A673 (cell line): ENCODE data around the gene UFC1. TPM values are rescaled to one million over a fixed set of nuclear protein-coding genes. Genes with fewer than 3 reads are reported as not detected.

Experiments
- BruUV-seq: library from RNA; stranded (reverse); fragments of 400-500 nt; replicated peaks from 2 replicates; lab custom pipeline; 2021; lab: Mats Ljungman, UMichigan
- CTCF ChIA-PET: fragments of 300-600 bp; sonication (Branson Sonifier 250); formaldehyde crosslinking; loops from one replicate; lab custom pipeline; 2022; ENCODE audit warnings: antibody characterized with exemption; lab: Charles Lee
- POLR2A ChIA-PET: fragments of 300-600 bp; sonication (Branson Sonifier 250); formaldehyde crosslinking; loops from one replicate; lab custom pipeline; 2022; ENCODE audit warnings: antibody characterized with exemption; ENCODE audit not compliant: low non-redundant PET; lab: Charles Lee
- DNase-seq: peaks from one replicate; pipeline ENCODE4 v3.0.0-alpha.2; 2015; ENCODE audit warnings: low spot score
- H3K27ac ChIP-seq: fragments of 200-600 bp; sonication (generic); 2 replicates; pipeline ENCODE4 v1.5.1; 2016; ENCODE audit warnings: mixed run types, low read depth, mild to moderate bottlenecking, mixed read lengths, antibody characterized with exemption, low read length; ENCODE audit not compliant: poor library complexity, severe bottlenecking
- H3K27me3 ChIP-seq: fragments of 200-600 bp; sonication (generic); replicated peaks from 2 replicates; pipeline ENCODE4 v1.6.1; 2017; ENCODE audit warnings: mixed run types, low read depth, mild to moderate bottlenecking, mixed read lengths, antibody characterized with exemption, low read length; ENCODE audit not compliant: insufficient read depth, poor library complexity
- H3K36me3 ChIP-seq: fragments of 200-600 bp; sonication (generic); 2 replicates; pipeline ENCODE4 v1.6.1; 2016; ENCODE audit warnings: mixed run types, mild to moderate bottlenecking, mixed read lengths, antibody characterized with exemption, low read length; ENCODE audit not compliant: insufficient read depth, poor library complexity, severe bottlenecking
- H3K4me1 ChIP-seq: fragments of 200-600 bp; sonication (generic); 2 replicates; pipeline ENCODE4 v1.6.1; 2017; ENCODE audit warnings: mixed run types, mild to moderate bottlenecking, mixed read lengths, antibody characterized with exemption, low read length; ENCODE audit not compliant: insufficient read depth, poor library complexity, severe bottlenecking
- H3K4me3 ChIP-seq: fragments of 200-600 bp; sonication (generic); 2 replicates; pipeline ENCODE4 v1.5.1; 2016; ENCODE audit warnings: low read depth, mixed run types, mild to moderate bottlenecking, mixed read lengths, low read length; ENCODE audit not compliant: poor library complexity, severe bottlenecking
- H3K9me3 ChIP-seq: fragments of 200-600 bp; sonication (generic); 2 replicates; pipeline ENCODE4 v1.6.1; 2016; ENCODE audit warnings: mixed run types, low read depth, mild to moderate bottlenecking, mixed read lengths, antibody characterized with exemption, low read length; ENCODE audit not compliant: poor library complexity, severe bottlenecking
- CTCF ChIP-seq: fragments of 300-800, 200-600 bp; sonication (generic); conservative IDR thresholded peaks from 2 replicates; pipeline ENCODE4 v1.5.1; 2017; ENCODE audit warnings: low read depth, mild to moderate bottlenecking, antibody characterized with exemption, low read length, moderate library complexity, mixed read lengths
- EZH2 ChIP-seq: fragments of 200-600 bp; sonication (generic); IDR thresholded peaks from 2 replicates; pipeline ENCODE4 v1.6.1; 2017; ENCODE audit warnings: borderline replicate concordance, low read depth, mild to moderate bottlenecking, mixed read lengths, antibody characterized with exemption, low read length; ENCODE audit not compliant: poor library complexity, severe bottlenecking
- intact Hi-C: fragments of 100-400 bp; cut with micrococcal nuclease; formaldehyde crosslinking; loops from one replicate; pipeline ENCODE4 v1.10.0; 2022; ENCODE audit not compliant: unreplicated experiment
- total RNA-seq: library from RNA; stranded (reverse); gene quantifications from 2 replicates; pipeline ENCODE4 v1.2.3, GENCODE V29; 2021

The UFC1 gene
- total RNA-seq, 1 experiment from 2014 or later, result 82.7 TPM

- ChIA-PET POLR2A (interaction anchor here (0.6 kb wide), 1 partner anchor 1042 kb away, joined by 9 read pairs; no protein-coding TSS in a partner anchor), CTCF (interaction anchor here (0.6 kb wide), 1 partner anchor 37 kb away, joined by 5 read pairs; no protein-coding TSS in a partner anchor)
- Histone ChIP-seq H3K9me3 (no peaks in the 10 kb centered on the region), H3K27me3 (no peaks in the 10 kb centered on the region), H3K36me3 (peaks cover 27% of the 10 kb centered on the region), H3K27ac (no peak overlapping the region), H3K4me3 (no peak overlapping the region), H3K4me1 (peaks cover 18% of the 10 kb centered on the region)
- BruUV-seq, result no TSS peak
- intact Hi-C loops, result no loop called here
- TF ChIP-seq CTCF (no peak), EZH2 (no peak)
- DNase-seq, result no peak
Measured at GRCh38 chr1:161188381-161188780, 34.6 kb downstream of the UFC1 start.

DNA sequence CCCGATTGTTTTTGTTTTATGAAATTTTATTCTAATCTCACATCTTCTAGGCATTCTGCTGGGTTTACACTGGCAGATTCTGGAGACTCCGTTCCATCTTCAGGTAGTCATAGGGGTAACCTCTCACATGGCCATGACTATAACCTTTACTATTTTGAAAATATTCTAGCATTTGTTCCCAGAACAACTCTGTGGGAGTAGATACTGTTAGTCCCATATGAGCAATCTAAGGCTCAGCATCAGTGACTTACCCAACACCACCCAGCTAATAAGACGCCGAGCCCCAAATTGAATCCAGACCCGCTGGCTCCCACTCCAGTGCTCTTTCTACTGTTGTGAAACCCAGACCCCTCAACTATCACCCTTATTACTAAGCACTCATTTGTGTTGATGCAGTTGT is 35.3 kb downstream of the UFC1 start:
- TF ChIP-seq EZH2 (no peak), CTCF (no peak)
- Histone ChIP-seq H3K27ac (no peak overlapping the region), H3K27me3 (no peaks in the 10 kb centered on the region), H3K4me3 (no peak overlapping the region), H3K36me3 (peaks cover 33% of the 10 kb centered on the region), H3K4me1 (peaks cover 18% of the 10 kb centered on the region), H3K9me3 (no peaks in the 10 kb centered on the region)
- DNase-seq, result no peak
- ChIA-PET CTCF (interaction anchor here (1.2 kb wide), 1 partner anchor 102 kb away, joined by 4 read pairs; no protein-coding TSS in a partner anchor), POLR2A (no interaction called here)
- BruUV-seq, result no TSS peak
- intact Hi-C loops, result no loop called here

- peaks cover 9% of the 10 kb centered on the region for H3K4me1 ChIP-seq
- POLR2A ChIA-PET, result no interaction called here
Measured at GRCh38 chr1:161190962-161191521, 37.3 kb downstream of the UFC1 start.

More at GRCh38 chr1:161190962-161191521, 37.3 kb downstream of the UFC1 start:
- Histone ChIP-seq H3K36me3 (peaks cover 50% of the 10 kb centered on the region), H3K9me3 (no peaks in the 10 kb centered on the region), H3K27ac (no peak overlapping the region), H3K4me3 (no peak overlapping the region), H3K27me3 (no peaks in the 10 kb centered on the region)
- TF ChIP-seq CTCF, result no peak
- no peak for TF ChIP-seq EZH2
- CTCF ChIA-PET, result no interaction called here
- BruUV-seq, result no TSS peak
- no peak for DNase-seq
- intact Hi-C loops, result no loop called here
